Measurements from ENCODE around the gene ZNF205.

- TF ChIP-seq SIN3A (IDR thresholded peaks at IDR 0.05; ENCODE audit: borderline replicate concordance, insufficient read depth, low read length), result no peak
- TF ChIP-seq POLR2AphosphoS5 (IDR thresholded peaks at IDR 0.05; ENCODE audit: low read depth, low read length), result peak; percentile 72
These were observed 17.0 kb downstream of the ZNF205 start for GRCh38 chr16:3129137-3130131.

Data from PFSK-1 (cell line).